Measurements from ENCODE around the gene KCNMB1. TPM values are rescaled to one million over a fixed set of nuclear protein-coding genes. Genes with fewer than 3 reads are reported as not detected.

KCNMB1 gene
- total and polyA plus RNA-seq, 2 donors (not counting 3 experiments of a cell fraction or from before 2014, with no cell fraction given) = 0.15 to 0.29 TPM

DNA sequence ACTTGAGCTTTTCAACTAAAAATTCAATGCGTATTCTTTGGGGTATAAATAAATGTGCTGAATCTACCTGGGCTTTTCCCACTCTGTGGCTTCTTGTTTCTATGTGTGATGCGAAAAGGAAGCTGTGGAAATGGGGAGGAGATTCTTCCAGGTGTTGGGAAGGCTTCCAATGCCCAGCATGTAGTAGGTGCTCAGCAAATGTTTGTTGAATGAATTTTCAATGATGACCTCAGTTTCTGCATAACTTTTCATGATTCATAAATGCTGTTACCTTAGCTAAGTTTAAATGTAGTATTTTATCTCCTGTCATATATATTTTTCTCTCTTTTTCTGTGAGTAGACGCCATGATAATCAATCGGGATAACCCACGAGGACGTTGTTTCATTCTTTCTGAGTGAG lies 25.6 kb upstream of the KCNMB1 start:
- H3K4me3 ChIP-seq (replicated peaks in 1 of 3; ENCODE audit: insufficient read depth in 1 of 3, low read depth in 1 of 3, low read length in 3 of 3) = no peak overlapping the region
- FAIRE-seq = no peak
- no peaks in the 10 kb centered on the region for H3K36me3 ChIP-seq (ENCODE audit: control insufficient read depth in 2 of 2, extremely low read depth in 1 of 2, insufficient read depth in 2 of 2, low read length in 2 of 2)
- no peaks in the 10 kb centered on the region for H3K9me1 ChIP-seq (replicated peaks; ENCODE audit: control insufficient read depth, extremely low read depth, insufficient read depth, low read length)
- no peaks in the 10 kb centered on the region for H4K20me1 ChIP-seq (replicated peaks; ENCODE audit: control insufficient read depth, extremely low read depth, insufficient read depth, low read length)
- no TSS peak for BruUV-seq (replicated peaks)
- DNase-seq (ENCODE audit: low read depth, low spot score) = no peak
- peaks cover 1 to 4% of the 10 kb centered on the region in 2 experiments for H3K27me3 ChIP-seq (ENCODE audit: control insufficient read depth in 2 of 2, insufficient read depth in 2 of 2, low read length in 2 of 2)
- ChIA-PET POLR2A (no interaction called here), CTCF (interaction anchor here (0.8 to 1.3 kb wide), 3 partner anchors 187 to 219 kb away, joined by 3 to 4 read pairs (median 3); no protein-coding TSS in a partner anchor)
- no peak overlapping the region for H2AFZ ChIP-seq (ENCODE audit: low read depth, low read length)
- no peaks in the 10 kb centered on the region for H3K9me3 ChIP-seq (replicated peaks; ENCODE audit: control insufficient read depth, insufficient read depth, low read length)
- no peak for TF ChIP-seq JUN (IDR thresholded peaks at IDR 0.05; ENCODE audit: borderline replicate concordance, insufficient read depth, insufficient read length, low read depth)
- no peak for TF ChIP-seq FOS (IDR thresholded peaks at IDR 0.05; ENCODE audit: borderline replicate concordance, insufficient read depth, low read length)
- no peak for TF ChIP-seq EZH2 (IDR thresholded peaks at IDR 0.05; ENCODE audit: borderline replicate concordance, low read depth, low read length, severe bottlenecking)
- TF ChIP-seq POLR2A (IDR thresholded peaks at IDR 0.05; ENCODE audit: low read depth, low read length) = no peak
- no peak overlapping the region for H3K4me2 ChIP-seq (ENCODE audit: insufficient read depth, low read length)
- intact Hi-C loops (cut with micrococcal nuclease) = no loop called here
- H3K79me2 ChIP-seq (ENCODE audit: control insufficient read depth, insufficient read depth, low read length) = no peaks in the 10 kb centered on the region
- H3K9ac ChIP-seq (replicated peaks; ENCODE audit: extremely low read depth, insufficient read depth, low read length) = no peak overlapping the region
- H3K27ac ChIP-seq (ENCODE audit: insufficient read depth, low read depth, low read length) = no peak overlapping the region
- H3K4me1 ChIP-seq (ENCODE audit: control insufficient read depth, extremely low read depth, insufficient read depth, low read length) = no peaks in the 10 kb centered on the region
- dilution Hi-C loops (cut with MboI; ENCODE audit: extremely low pct_ligation_motif_present, low sequenced_read_pairs) = no loop called here

DNA sequence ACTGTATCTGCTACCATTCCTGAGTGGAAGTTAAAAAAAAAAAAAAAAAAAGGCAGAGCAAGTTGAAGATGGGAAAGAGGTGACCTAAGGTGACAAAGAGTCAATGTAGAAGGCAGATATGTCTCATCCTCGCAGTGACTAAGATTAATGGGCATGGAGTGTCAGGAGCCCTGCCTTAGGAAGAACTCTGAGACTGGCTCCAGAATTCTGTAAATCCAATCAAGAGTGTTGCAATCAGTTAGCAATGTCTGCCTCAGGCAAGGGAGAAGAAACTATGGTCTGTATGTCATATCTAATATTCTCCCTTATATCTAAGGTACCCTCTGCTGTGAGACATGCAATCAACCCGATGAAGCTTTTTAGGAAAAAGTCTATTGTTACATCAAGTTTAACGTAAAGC lies 24.7 kb upstream of the KCNMB1 start:
- no TSS peak for BruUV-seq (replicated peaks)
- Histone ChIP-seq H3K79me2 (ENCODE audit: control insufficient read depth, insufficient read depth, low read length) (no peaks in the 10 kb centered on the region), H3K4me1 (ENCODE audit: control insufficient read depth, extremely low read depth, insufficient read depth, low read length) (no peaks in the 10 kb centered on the region), H4K20me1 (replicated peaks; ENCODE audit: control insufficient read depth, extremely low read depth, insufficient read depth, low read length) (no peaks in the 10 kb centered on the region), H3K4me3 (replicated peaks in 1 of 3; ENCODE audit: insufficient read depth in 1 of 3, low read depth in 1 of 3, low read length in 3 of 3) (no peak overlapping the region), H2AFZ (ENCODE audit: low read depth, low read length) (no peak overlapping the region), H3K9me1 (replicated peaks; ENCODE audit: control insufficient read depth, extremely low read depth, insufficient read depth, low read length) (no peaks in the 10 kb centered on the region), H3K9ac (replicated peaks; ENCODE audit: extremely low read depth, insufficient read depth, low read length) (no peak overlapping the region), H3K27me3 (ENCODE audit: control insufficient read depth in 2 of 2, insufficient read depth in 2 of 2, low read length in 2 of 2) (peaks cover 1 to 4% of the 10 kb centered on the region in 2 experiments), H3K9me3 (replicated peaks; ENCODE audit: control insufficient read depth, insufficient read depth, low read length) (no peaks in the 10 kb centered on the region), H3K27ac (ENCODE audit: insufficient read depth, low read depth, low read length) (no peak overlapping the region), H3K4me2 (ENCODE audit: insufficient read depth, low read length) (no peak overlapping the region), H3K36me3 (ENCODE audit: control insufficient read depth in 2 of 2, extremely low read depth in 1 of 2, insufficient read depth in 2 of 2, low read length in 2 of 2) (no peaks in the 10 kb centered on the region)
- no peak for TF ChIP-seq GATA2 (IDR thresholded peaks at IDR 0.05; ENCODE audit: insufficient read depth, insufficient read length, low read depth, low read length)
- TF ChIP-seq JUN (IDR thresholded peaks at IDR 0.05; ENCODE audit: borderline replicate concordance, insufficient read depth, insufficient read length, low read depth) = no peak
- TF ChIP-seq POLR2AphosphoS5 (IDR thresholded peaks at IDR 0.05; ENCODE audit: insufficient read depth, low read depth, low read length) = no peak
- TF ChIP-seq, protein P1, sequence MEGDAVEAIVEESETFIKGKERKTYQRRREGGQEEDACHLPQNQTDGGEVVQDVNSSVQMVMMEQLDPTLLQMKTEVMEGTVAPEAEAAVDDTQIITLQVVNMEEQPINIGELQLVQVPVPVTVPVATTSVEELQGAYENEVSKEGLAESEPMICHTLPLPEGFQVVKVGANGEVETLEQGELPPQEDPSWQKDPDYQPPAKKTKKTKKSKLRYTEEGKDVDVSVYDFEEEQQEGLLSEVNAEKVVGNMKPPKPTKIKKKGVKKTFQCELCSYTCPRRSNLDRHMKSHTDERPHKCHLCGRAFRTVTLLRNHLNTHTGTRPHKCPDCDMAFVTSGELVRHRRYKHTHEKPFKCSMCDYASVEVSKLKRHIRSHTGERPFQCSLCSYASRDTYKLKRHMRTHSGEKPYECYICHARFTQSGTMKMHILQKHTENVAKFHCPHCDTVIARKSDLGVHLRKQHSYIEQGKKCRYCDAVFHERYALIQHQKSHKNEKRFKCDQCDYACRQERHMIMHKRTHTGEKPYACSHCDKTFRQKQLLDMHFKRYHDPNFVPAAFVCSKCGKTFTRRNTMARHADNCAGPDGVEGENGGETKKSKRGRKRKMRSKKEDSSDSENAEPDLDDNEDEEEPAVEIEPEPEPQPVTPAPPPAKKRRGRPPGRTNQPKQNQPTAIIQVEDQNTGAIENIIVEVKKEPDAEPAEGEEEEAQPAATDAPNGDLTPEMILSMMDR (IDR thresholded peaks at IDR 0.05; ENCODE audit: extremely low read depth in 1 of 2, insufficient read depth in 1 of 2, low read depth in 1 of 2, low read length in 2 of 2) = no peak
- DNase-seq (ENCODE audit: low read depth, low spot score) = no peak
- FAIRE-seq = no peak
- CTCF ChIA-PET = interaction anchor here (1.2 to 1.3 kb wide), 2 partner anchors 187 to 220 kb away, joined by 3 read pairs; no protein-coding TSS in a partner anchor
- dilution Hi-C loops (cut with MboI; ENCODE audit: extremely low pct_ligation_motif_present, low sequenced_read_pairs) (no loop called here), intact Hi-C loops (cut with micrococcal nuclease) (no loop called here)
- POLR2A ChIA-PET = no interaction called here

Data from endothelial cell of umbilical vein (primary cell).